Retina (tissue), 1 donor: ENCODE measurements around the gene C19orf47.

Experiments used
- DNase-seq: peaks from one replicate; pipeline ENCODE4 v3.0.0-alpha.2; 2016

Gene C19orf47

GRCh38 chr19:40348125-40348913 lies at the start of gene C19orf47, which contains the start of gene PLD3:
Gene C19orf47 (minus strand): TSS chr19:40348397. CDS start chr19:40341857, 6,540 bp downstream.
Gene PLD3 (plus strand): TSS chr19:40348695. CDS start chr19:40366484, 17,789 bp downstream.
- DNase-seq: peak; percentile 97

- DNase-seq: no peak
These were observed 49.3 kb upstream of the C19orf47 start for GRCh38 chr19:40397568-40397906.

GRCh38 chr19:40396886-40397567 lies 48.8 kb upstream of the C19orf47 start:
- no peak for DNase-seq

- DNase-seq: no peak
These were observed 47.8 kb upstream of the C19orf47 start for GRCh38 chr19:40395956-40396355.

GRCh38 chr19:40394816-40395210 lies 46.6 kb upstream of the C19orf47 start:
- no peak for DNase-seq

- no peak for DNase-seq
These were observed 46.0 kb upstream of the C19orf47 start for GRCh38 chr19:40393894-40394815.

- DNase-seq: no peak
These were observed 44.8 kb upstream of the C19orf47 start for GRCh38 chr19:40392894-40393517.

GRCh38 chr19:40392123-40392522 lies 43.9 kb upstream of the C19orf47 start:
- DNase-seq: no peak

- DNase-seq: no peak
These were observed 42.0 kb upstream of the C19orf47 start, which contains the start of gene HIPK4 for GRCh38 chr19:40390084-40390742. Gene HIPK4 (minus strand): TSS chr19:40390181. CDS start chr19:40389902, 279 bp downstream.

GRCh38 chr19:40389404-40390083 lies 41.3 kb upstream of the C19orf47 start:
- no peak for DNase-seq

GRCh38 chr19:40388481-40388880 lies 40.3 kb upstream of the C19orf47 start:
- DNase-seq: no peak

GRCh38 chr19:40387155-40387554 lies 39.0 kb upstream of the C19orf47 start:
- no peak for DNase-seq

GRCh38 chr19:40383668-40384248 lies 35.6 kb upstream of the C19orf47 start:
- no peak for DNase-seq

- DNase-seq: no peak
These were observed 33.1 kb upstream of the C19orf47 start for GRCh38 chr19:40381321-40381720.

- DNase-seq: no peak
These were observed 32.2 kb upstream of the C19orf47 start for GRCh38 chr19:40380199-40381037.

GRCh38 chr19:40379446-40380198 lies 31.4 kb upstream of the C19orf47 start:
- no peak for DNase-seq

GRCh38 chr19:40378509-40378908 lies 30.3 kb upstream of the C19orf47 start:
- no peak for DNase-seq

GRCh38 chr19:40377876-40378385 lies 29.7 kb upstream of the C19orf47 start:
- DNase-seq: no peak

GRCh38 chr19:40376286-40376862 lies 28.2 kb upstream of the C19orf47 start:
- no peak for DNase-seq
